H1 (cell line): Measurements from ENCODE around the gene RICTOR. TPM values are rescaled to one million over a fixed set of nuclear protein-coding genes. Genes with fewer than 3 reads are reported as not detected.

Experiments used
- CTCF ChIA-PET: fragments of 300-600 bp; sonication (Branson Sonifier 250); formaldehyde crosslinking; loops from one replicate; lab custom pipeline; 2021; ENCODE audit not compliant: partially characterized antibody; lab: Charles Lee
- POLR2A ChIA-PET: fragments of 300-600 bp; sonication (Branson Sonifier 250); formaldehyde crosslinking; loops from one replicate; lab custom pipeline; 2021; ENCODE audit warnings: inconsistent platforms; ENCODE audit not compliant: partially characterized antibody; lab: Charles Lee
- DNase-seq, 2 experiments: peaks; one replicate each; pipeline versions ENCODE4 v3.0.0 to v3.0.0-alpha.2; 2010 to 2022; ENCODE audit warnings: low spot score in 2 of 2, low read depth in 1 of 2, mixed read lengths in 1 of 2
- FAIRE-seq: peaks from 2 replicates; lab custom pipeline; 2011; peaks lifted over from hg19 to GRCh38; lab: Jason Lieb, UNC
- H2AFZ ChIP-seq: 2 replicates; pipeline ENCODE4 v1.8.1; 2012; ENCODE audit warnings: low read length, inconsistent platforms
- H2AK5ac ChIP-seq: 2 replicates; pipeline ENCODE4 v1.6.1; 2013; ENCODE audit warnings: low read depth, low read length
- H2BK120ac ChIP-seq: replicated peaks from 2 replicates; pipeline ENCODE3; 2013; ENCODE audit warnings: low read depth, low read length, inconsistent platforms
- H2BK12ac ChIP-seq: 2 replicates; pipeline ENCODE4 v1.6.1; 2013; ENCODE audit warnings: low read depth, low read length
- H2BK15ac ChIP-seq: 2 replicates; pipeline ENCODE4 v1.6.1; 2013; ENCODE audit warnings: low read length
- H2BK20ac ChIP-seq: 2 replicates; pipeline ENCODE4 v1.6.1; 2013; ENCODE audit warnings: low read length
- H2BK5ac ChIP-seq: 2 replicates; pipeline ENCODE4 v1.6.1; 2013; ENCODE audit warnings: low read depth, low read length
- H3K14ac ChIP-seq: 2 replicates; pipeline ENCODE4 v1.6.1; 2013; ENCODE audit warnings: inconsistent platforms; ENCODE audit not compliant: insufficient read length
- H3K18ac ChIP-seq: 2 replicates; pipeline ENCODE4 v1.6.1; 2013; ENCODE audit warnings: low read length; ENCODE audit errors: extremely low read depth
- H3K23ac ChIP-seq: 2 replicates; pipeline ENCODE4 v1.6.1; 2013; ENCODE audit warnings: inconsistent platforms; ENCODE audit not compliant: insufficient read length
- H3K23me2 ChIP-seq: 2 replicates; pipeline ENCODE4 v1.6.1; 2013; ENCODE audit warnings: low read depth, low read length
- H3K27ac ChIP-seq: 2 replicates; pipeline ENCODE4 v1.6.1; 2011; ENCODE audit warnings: low read depth, low read length, inconsistent platforms
- H3K27me3 ChIP-seq, 4 experiments: replicated peaks in 1 of 4; 1 replicate in 1 of 4; 2 replicates in 3 of 4; pipeline versions ENCODE4 v1.6.1 to v1.8.1; 2011 to 2013; ENCODE audit warnings: low read length in 3 of 4, mild to moderate bottlenecking in 3 of 4, inconsistent platforms in 2 of 4, mixed read lengths in 2 of 4, moderate library complexity in 1 of 4; ENCODE audit not compliant: control insufficient read depth in 3 of 4, insufficient read depth in 3 of 4; ENCODE audit errors: extremely low read depth in 1 of 4
- H3K36me3 ChIP-seq, 4 experiments: 2 replicates each; pipeline versions ENCODE4 v1.6.1 to v1.8.1; 2011 to 2013; ENCODE audit warnings: mild to moderate bottlenecking in 4 of 4, low read length in 3 of 4, moderate library complexity in 2 of 4, control low read depth in 1 of 4, inconsistent platforms in 1 of 4; ENCODE audit not compliant: insufficient read depth in 4 of 4, control insufficient read depth in 2 of 4
- H3K4ac ChIP-seq: replicated peaks from 2 replicates; pipeline ENCODE3; 2013; ENCODE audit warnings: low read length, low read depth, mixed read lengths, inconsistent platforms; ENCODE audit not compliant: insufficient read length
- H3K4me1 ChIP-seq, 4 experiments: replicated peaks in 1 of 4; 1 replicate in 1 of 4; 2 replicates in 3 of 4; pipeline versions ENCODE4 v1.6.1 to v1.8.1; 2011 to 2013; ENCODE audit warnings: low read length in 3 of 4, inconsistent platforms in 2 of 4, mixed read lengths in 1 of 4; ENCODE audit not compliant: insufficient read depth in 4 of 4, control insufficient read depth in 3 of 4
- H3K4me2 ChIP-seq, 2 experiments: 2 replicates each; pipeline versions ENCODE4 v1.6.1 to v1.8.1; 2011 to 2013; ENCODE audit warnings: low read depth in 2 of 2, low read length in 2 of 2, control low read depth in 1 of 2, inconsistent platforms in 1 of 2, mild to moderate bottlenecking in 1 of 2; ENCODE audit not compliant: insufficient read depth in 1 of 2
- H3K4me3 ChIP-seq, 4 experiments: fragments of 200-600, 300-600 bp in 1 of 4; sonication (generic), shearing (Covaris generic), sonication (Bioruptor Twin) in 1 of 4; 2 replicates each; pipeline versions ENCODE4 v1.5.1 to v1.8.1; 2011 to 2016; ENCODE audit warnings: low read length in 4 of 4, low read depth in 3 of 4, control low read depth in 2 of 4, inconsistent platforms in 2 of 4, mild to moderate bottlenecking in 2 of 4, mixed read lengths in 1 of 4, moderate library complexity in 1 of 4; ENCODE audit not compliant: insufficient read depth in 2 of 4; ENCODE audit errors: extremely low read depth in 1 of 4
- H3K56ac ChIP-seq: replicated peaks from 2 replicates; pipeline ENCODE3; 2013; ENCODE audit warnings: low read depth, mild to moderate bottlenecking, mixed read lengths, low read length, inconsistent platforms; ENCODE audit not compliant: insufficient read length
- H3K79me1 ChIP-seq: 2 replicates; pipeline ENCODE4 v1.6.1; 2013; ENCODE audit warnings: low read depth, low read length, control low read depth
- H3K79me2 ChIP-seq, 2 experiments: 2 replicates each; pipeline versions ENCODE4 v1.6.1 to v1.8.1; 2012 to 2013; ENCODE audit warnings: low read length in 2 of 2, mild to moderate bottlenecking in 2 of 2, inconsistent platforms in 1 of 2; ENCODE audit not compliant: insufficient read depth in 2 of 2, control insufficient read depth in 1 of 2
- H3K9ac ChIP-seq, 4 experiments: replicated peaks in 1 of 4; 1 replicate in 1 of 4; 2 replicates in 3 of 4; pipeline versions ENCODE4 v1.6.1 to v1.8.1; 2011 to 2013; ENCODE audit warnings: low read depth in 3 of 4, low read length in 3 of 4, control low read depth in 2 of 4, mild to moderate bottlenecking in 2 of 4, moderate library complexity in 2 of 4, inconsistent platforms in 1 of 4; ENCODE audit errors: extremely low read depth in 1 of 4
- H3K9me3 ChIP-seq, 2 experiments: 2 replicates each; pipeline versions ENCODE4 v1.6.1 to v1.8.1; 2012 to 2013; ENCODE audit warnings: mild to moderate bottlenecking in 2 of 2, moderate library complexity in 2 of 2, control low read depth in 1 of 2, inconsistent platforms in 1 of 2, low read depth in 1 of 2, low read length in 1 of 2, mixed read lengths in 1 of 2; ENCODE audit not compliant: insufficient read depth in 2 of 2
- H4K20me1 ChIP-seq, 2 experiments: replicated peaks in 1 of 2; 2 replicates each; pipeline versions ENCODE3 to v1.8.1; 2011 to 2013; ENCODE audit warnings: inconsistent platforms in 2 of 2, low read length in 2 of 2, mild to moderate bottlenecking in 1 of 2; ENCODE audit not compliant: insufficient read depth in 2 of 2, control insufficient read depth in 1 of 2
- H4K5ac ChIP-seq: 2 replicates; pipeline ENCODE4 v1.6.1; 2013; ENCODE audit warnings: low read length, low read depth, mixed read lengths, inconsistent platforms; ENCODE audit not compliant: insufficient read length
- H4K8ac ChIP-seq: 2 replicates; pipeline ENCODE4 v1.8.0; 2013; ENCODE audit warnings: mild to moderate bottlenecking, moderate library complexity, low read length, inconsistent platforms; ENCODE audit not compliant: insufficient read depth; ENCODE audit errors: extremely low read depth
- H4K91ac ChIP-seq: replicated peaks from 2 replicates; pipeline ENCODE3; 2013; ENCODE audit warnings: low read length, mixed read lengths, inconsistent platforms; ENCODE audit not compliant: insufficient read length
- ATF2 ChIP-seq: IDR thresholded peaks from 2 replicates; pipeline ENCODE4 v1.6.1; 2012; ENCODE audit warnings: low read length, inconsistent platforms
- BACH1 ChIP-seq: IDR thresholded peaks from 2 replicates; pipeline ENCODE4 v1.6.1; 2012; ENCODE audit warnings: low read length, improper control_type of control experiment
- BRCA1 ChIP-seq: IDR thresholded peaks from 2 replicates; pipeline ENCODE4 v1.6.1; 2012; ENCODE audit warnings: low read depth, low read length, improper control_type of control experiment
- CBX5 ChIP-seq: fragments of 300-800, 300-1000 bp; sonication (generic); IDR thresholded peaks from 2 replicates; pipeline ENCODE4 v1.7.1; 2016; ENCODE audit warnings: antibody characterized with exemption, low read length, low read depth
- CBX8 ChIP-seq: fragments of 300-800, 300-1000 bp; sonication (generic); IDR thresholded peaks from 2 replicates; pipeline ENCODE4 v1.7.1; 2016; ENCODE audit warnings: low read depth, low read length, borderline replicate concordance
- CHD2 ChIP-seq: IDR thresholded peaks from 2 replicates; pipeline ENCODE4 v1.6.1; 2012; ENCODE audit warnings: low read length, improper control_type of control experiment
- CTBP2 ChIP-seq: IDR thresholded peaks from 2 replicates; pipeline ENCODE4 v1.7.0; 2011; ENCODE audit warnings: borderline replicate concordance, mild to moderate bottlenecking, moderate library complexity, mixed read lengths, low read length; ENCODE audit not compliant: insufficient read depth, insufficient read length
- E2F6 ChIP-seq: IDR thresholded peaks from 2 replicates; pipeline ENCODE4 v1.6.1; 2012; ENCODE audit warnings: inconsistent platforms
- EZH2 ChIP-seq: fragments of 200-600 bp; sonication (generic); IDR thresholded peaks from 2 replicates; pipeline ENCODE4 v1.7.1; 2012; ENCODE audit warnings: low read depth, mild to moderate bottlenecking, moderate library complexity, low read length, inconsistent platforms; ENCODE audit not compliant: severe bottlenecking
- GTF2F1 ChIP-seq: IDR thresholded peaks from 2 replicates; pipeline ENCODE4 v1.6.1; 2012; ENCODE audit warnings: low read depth, low read length, improper control_type of control experiment, borderline replicate concordance
- KDM4A ChIP-seq: IDR thresholded peaks from one replicate; pipeline ENCODE4 v1.7.1; 2012; ENCODE audit warnings: low read depth, mild to moderate bottlenecking, moderate library complexity, low read length, inconsistent platforms; ENCODE audit not compliant: severe bottlenecking
- POLR2A ChIP-seq, 2 experiments: IDR thresholded peaks; 1 replicate in 1 of 2; 2 replicates in 1 of 2; pipeline ENCODE4 v1.6.1; 2011; ENCODE audit warnings: low read depth in 2 of 2, low read length in 2 of 2, mild to moderate bottlenecking in 2 of 2; ENCODE audit errors: control extremely low read depth in 1 of 2
- TCF12 ChIP-seq: IDR thresholded peaks from 2 replicates; pipeline ENCODE4 v1.6.1; 2011; ENCODE audit warnings: low read depth, mild to moderate bottlenecking, low read length
- WGBS, 2 experiments: shearing (Covaris generic) in 1 of 2; methylation state at CpG; one replicate each; pipeline versions ENCODE4 v1.1.6 to v1.1.7; 2013 to 2015; ENCODE audit warnings: low lambda C conversion rate in 2 of 2, mixed read lengths in 2 of 2, inconsistent platforms in 1 of 2, low coverage in 1 of 2, missing lambda C conversion rate in 1 of 2; ENCODE audit not compliant: insufficient replicate concordance in 2 of 2, insufficient coverage in 1 of 2, insufficient read length in 1 of 2; ENCODE audit errors: extremely low coverage in 1 of 2, missing lambda C conversion rate in 1 of 2; 5-methylcytosine and 5-hydroxymethylcytosine counted together
- polyA plus RNA-seq, 7 experiments: library from polyadenylated mRNA; depleted of rRNA in 3 of 7; stranded (reverse) in 5 of 7; unstranded in 2 of 7; fragments of >200 nt in 5 of 7; fragments of 200-250 nt in 2 of 7; gene quantifications; 1 replicate in 5 of 7; 2 replicates in 1 of 7; 4 replicates in 1 of 7; pipeline versions ENCODE4 v1.2.1 to v1.2.3, GENCODE V29; 2011 to 2013; ENCODE audit warnings: missing spikeins in 2 of 7, mixed read lengths in 2 of 7
- total RNA-seq: library from RNA; stranded (reverse); fragmentation: NEBNext Ultra II Directional; extraction: Animal tissue kit (Norgen Biotek cat#: 25700); gene quantifications from 2 replicates; pipeline ENCODE4 v1.2.1, GENCODE V29; 2021

Gene RICTOR
- total and polyA plus RNA-seq, 2 of the 8 experiments (the other 6 are each of a cell fraction or from before 2014, with no cell fraction given), result 4.3 to 26.6 TPM

- Histone ChIP-seq H3K27me3 (no peaks in the 10 kb centered on the region), H3K36me3 (no peaks in the 10 kb centered on the region), H3K14ac (no peak overlapping the region), H3K79me1 (no peaks in the 10 kb centered on the region), H3K9ac (no peak overlapping the region), H2BK15ac (no peak overlapping the region), H2AFZ (no peak overlapping the region), H3K4me3 (no peak overlapping the region), H4K91ac (no peak overlapping the region), H3K18ac (no peak overlapping the region), H2BK120ac (no peak overlapping the region), H4K20me1 (no peaks in the 10 kb centered on the region), H2BK5ac (no peak overlapping the region), H3K27ac (no peak overlapping the region), H2BK20ac (no peak overlapping the region), H2AK5ac (no peak overlapping the region), H4K8ac (no peak overlapping the region), H2BK12ac (no peak overlapping the region), H3K9me3 (no peaks in the 10 kb centered on the region), H3K23me2 (no peaks in the 10 kb centered on the region), H3K23ac (no peak overlapping the region), H3K4me2 (no peak overlapping the region), H3K56ac (no peak overlapping the region), H3K4ac (no peak overlapping the region), H3K4me1 (no peaks in the 10 kb centered on the region), H3K79me2 (no peaks in the 10 kb centered on the region), H4K5ac (no peak overlapping the region)
- DNase-seq (no peak), FAIRE-seq (no peak)
- ChIA-PET POLR2A (no interaction called here), CTCF (no interaction called here)
- WGBS, 2 experiments, result 89% methylated on average over 2 of the region's 2 CpGs; no CpG with 5 or more reads in 1 of the 2 experiments
- TF ChIP-seq BRCA1 (no peak), ATF2 (no peak), EZH2 (no peak), E2F6 (no peak), CBX5 (no peak), TCF12 (no peak), CBX8 (no peak), GTF2F1 (no peak), CHD2 (no peak), CTBP2 (no peak), POLR2A (IDR thresholded peaks at IDR 0.05; ENCODE audit: control extremely low read depth in 1 of 2, low read depth in 2 of 2, low read length in 2 of 2) (no peak), BACH1 (no peak), KDM4A (no peak)
Observed at GRCh38 chr5:39109606-39110005, 35.4 kb upstream of the RICTOR start.
